H1 (cell line): ENCODE data around the gene FAM98C. TPM values are rescaled to one million over a fixed set of nuclear protein-coding genes. Genes with fewer than 3 reads are reported as not detected.
A peak's percentile ranks its signal among the peaks of the same experiment; 100 is the strongest.

Source experiments
- CTCF ChIA-PET: fragments of 300-600 bp; sonication (Branson Sonifier 250); formaldehyde crosslinking; loops from one replicate; lab custom pipeline; 2021; ENCODE audit not compliant: partially characterized antibody; lab: Charles Lee
- POLR2A ChIA-PET: fragments of 300-600 bp; sonication (Branson Sonifier 250); formaldehyde crosslinking; loops from one replicate; lab custom pipeline; 2021; ENCODE audit warnings: inconsistent platforms; ENCODE audit not compliant: partially characterized antibody; lab: Charles Lee
- DNase-seq, 2 experiments: peaks; one replicate each; pipeline versions ENCODE4 v3.0.0 to v3.0.0-alpha.2; 2010 to 2022; ENCODE audit warnings: low spot score in 2 of 2, low read depth in 1 of 2, mixed read lengths in 1 of 2
- FAIRE-seq: peaks from 2 replicates; lab custom pipeline; 2011; peaks lifted over from hg19 to GRCh38; lab: Jason Lieb, UNC
- H2AFZ ChIP-seq: 2 replicates; pipeline ENCODE4 v1.8.1; 2012; ENCODE audit warnings: low read length, inconsistent platforms
- H2AK5ac ChIP-seq: 2 replicates; pipeline ENCODE4 v1.6.1; 2013; ENCODE audit warnings: low read depth, low read length
- H2BK120ac ChIP-seq: replicated peaks from 2 replicates; pipeline ENCODE3; 2013; ENCODE audit warnings: low read depth, low read length, inconsistent platforms
- H2BK12ac ChIP-seq: 2 replicates; pipeline ENCODE4 v1.6.1; 2013; ENCODE audit warnings: low read depth, low read length
- H2BK15ac ChIP-seq: 2 replicates; pipeline ENCODE4 v1.6.1; 2013; ENCODE audit warnings: low read length
- H2BK20ac ChIP-seq: 2 replicates; pipeline ENCODE4 v1.6.1; 2013; ENCODE audit warnings: low read length
- H2BK5ac ChIP-seq: 2 replicates; pipeline ENCODE4 v1.6.1; 2013; ENCODE audit warnings: low read depth, low read length
- H3K14ac ChIP-seq: 2 replicates; pipeline ENCODE4 v1.6.1; 2013; ENCODE audit warnings: inconsistent platforms; ENCODE audit not compliant: insufficient read length
- H3K18ac ChIP-seq: 2 replicates; pipeline ENCODE4 v1.6.1; 2013; ENCODE audit warnings: low read length; ENCODE audit errors: extremely low read depth
- H3K23ac ChIP-seq: 2 replicates; pipeline ENCODE4 v1.6.1; 2013; ENCODE audit warnings: inconsistent platforms; ENCODE audit not compliant: insufficient read length
- H3K23me2 ChIP-seq: 2 replicates; pipeline ENCODE4 v1.6.1; 2013; ENCODE audit warnings: low read depth, low read length
- H3K27ac ChIP-seq: 2 replicates; pipeline ENCODE4 v1.6.1; 2011; ENCODE audit warnings: low read depth, low read length, inconsistent platforms
- H3K27me3 ChIP-seq, 4 experiments: replicated peaks in 1 of 4; 1 replicate in 1 of 4; 2 replicates in 3 of 4; pipeline versions ENCODE4 v1.6.1 to v1.8.1; 2011 to 2013; ENCODE audit warnings: low read length in 3 of 4, mild to moderate bottlenecking in 3 of 4, inconsistent platforms in 2 of 4, mixed read lengths in 2 of 4, moderate library complexity in 1 of 4; ENCODE audit not compliant: control insufficient read depth in 3 of 4, insufficient read depth in 3 of 4; ENCODE audit errors: extremely low read depth in 1 of 4
- H3K36me3 ChIP-seq, 4 experiments: 2 replicates each; pipeline versions ENCODE4 v1.6.1 to v1.8.1; 2011 to 2013; ENCODE audit warnings: mild to moderate bottlenecking in 4 of 4, low read length in 3 of 4, moderate library complexity in 2 of 4, control low read depth in 1 of 4, inconsistent platforms in 1 of 4; ENCODE audit not compliant: insufficient read depth in 4 of 4, control insufficient read depth in 2 of 4
- H3K4ac ChIP-seq: replicated peaks from 2 replicates; pipeline ENCODE3; 2013; ENCODE audit warnings: low read length, low read depth, mixed read lengths, inconsistent platforms; ENCODE audit not compliant: insufficient read length
- H3K4me1 ChIP-seq, 4 experiments: replicated peaks in 1 of 4; 1 replicate in 1 of 4; 2 replicates in 3 of 4; pipeline versions ENCODE4 v1.6.1 to v1.8.1; 2011 to 2013; ENCODE audit warnings: low read length in 3 of 4, inconsistent platforms in 2 of 4, mixed read lengths in 1 of 4; ENCODE audit not compliant: insufficient read depth in 4 of 4, control insufficient read depth in 3 of 4
- H3K4me2 ChIP-seq, 2 experiments: 2 replicates each; pipeline versions ENCODE4 v1.6.1 to v1.8.1; 2011 to 2013; ENCODE audit warnings: low read depth in 2 of 2, low read length in 2 of 2, control low read depth in 1 of 2, inconsistent platforms in 1 of 2, mild to moderate bottlenecking in 1 of 2; ENCODE audit not compliant: insufficient read depth in 1 of 2
- H3K4me3 ChIP-seq, 4 experiments: fragments of 200-600, 300-600 bp in 1 of 4; sonication (generic), shearing (Covaris generic), sonication (Bioruptor Twin) in 1 of 4; 2 replicates each; pipeline versions ENCODE4 v1.5.1 to v1.8.1; 2011 to 2016; ENCODE audit warnings: low read length in 4 of 4, low read depth in 3 of 4, control low read depth in 2 of 4, inconsistent platforms in 2 of 4, mild to moderate bottlenecking in 2 of 4, mixed read lengths in 1 of 4, moderate library complexity in 1 of 4; ENCODE audit not compliant: insufficient read depth in 2 of 4; ENCODE audit errors: extremely low read depth in 1 of 4
- H3K56ac ChIP-seq: replicated peaks from 2 replicates; pipeline ENCODE3; 2013; ENCODE audit warnings: low read depth, mild to moderate bottlenecking, mixed read lengths, low read length, inconsistent platforms; ENCODE audit not compliant: insufficient read length
- H3K79me1 ChIP-seq: 2 replicates; pipeline ENCODE4 v1.6.1; 2013; ENCODE audit warnings: low read depth, low read length, control low read depth
- H3K79me2 ChIP-seq, 2 experiments: 2 replicates each; pipeline versions ENCODE4 v1.6.1 to v1.8.1; 2012 to 2013; ENCODE audit warnings: low read length in 2 of 2, mild to moderate bottlenecking in 2 of 2, inconsistent platforms in 1 of 2; ENCODE audit not compliant: insufficient read depth in 2 of 2, control insufficient read depth in 1 of 2
- H3K9ac ChIP-seq, 4 experiments: replicated peaks in 1 of 4; 1 replicate in 1 of 4; 2 replicates in 3 of 4; pipeline versions ENCODE4 v1.6.1 to v1.8.1; 2011 to 2013; ENCODE audit warnings: low read depth in 3 of 4, low read length in 3 of 4, control low read depth in 2 of 4, mild to moderate bottlenecking in 2 of 4, moderate library complexity in 2 of 4, inconsistent platforms in 1 of 4; ENCODE audit errors: extremely low read depth in 1 of 4
- H3K9me3 ChIP-seq, 2 experiments: 2 replicates each; pipeline versions ENCODE4 v1.6.1 to v1.8.1; 2012 to 2013; ENCODE audit warnings: mild to moderate bottlenecking in 2 of 2, moderate library complexity in 2 of 2, control low read depth in 1 of 2, inconsistent platforms in 1 of 2, low read depth in 1 of 2, low read length in 1 of 2, mixed read lengths in 1 of 2; ENCODE audit not compliant: insufficient read depth in 2 of 2
- H4K20me1 ChIP-seq, 2 experiments: replicated peaks in 1 of 2; 2 replicates each; pipeline versions ENCODE3 to v1.8.1; 2011 to 2013; ENCODE audit warnings: inconsistent platforms in 2 of 2, low read length in 2 of 2, mild to moderate bottlenecking in 1 of 2; ENCODE audit not compliant: insufficient read depth in 2 of 2, control insufficient read depth in 1 of 2
- H4K5ac ChIP-seq: 2 replicates; pipeline ENCODE4 v1.6.1; 2013; ENCODE audit warnings: low read length, low read depth, mixed read lengths, inconsistent platforms; ENCODE audit not compliant: insufficient read length
- H4K8ac ChIP-seq: 2 replicates; pipeline ENCODE4 v1.8.0; 2013; ENCODE audit warnings: mild to moderate bottlenecking, moderate library complexity, low read length, inconsistent platforms; ENCODE audit not compliant: insufficient read depth; ENCODE audit errors: extremely low read depth
- H4K91ac ChIP-seq: replicated peaks from 2 replicates; pipeline ENCODE3; 2013; ENCODE audit warnings: low read length, mixed read lengths, inconsistent platforms; ENCODE audit not compliant: insufficient read length
- FOSL1 ChIP-seq: IDR thresholded peaks from 2 replicates; pipeline ENCODE4 v1.6.1; 2011; ENCODE audit warnings: mild to moderate bottlenecking, low read depth, low read length, moderate library complexity; ENCODE audit not compliant: insufficient read depth
- HDAC2 ChIP-seq, 2 experiments: fragments of 300-600 bp in 1 of 2; sonication (generic) in 1 of 2; IDR thresholded peaks; 2 replicates each; pipeline ENCODE4 v1.6.1; 2011 to 2012; ENCODE audit warnings: low read depth in 2 of 2, low read length in 2 of 2, mild to moderate bottlenecking in 2 of 2, moderate library complexity in 2 of 2, borderline replicate concordance in 1 of 2, inconsistent platforms in 1 of 2
- HDAC6 ChIP-seq: IDR thresholded peaks from one replicate; pipeline ENCODE4 v1.7.1; 2012; ENCODE audit warnings: low read depth, mild to moderate bottlenecking, inconsistent platforms, low read length, moderate library complexity
- JUN ChIP-seq: IDR thresholded peaks from 2 replicates; pipeline ENCODE4 v1.6.1; 2011; ENCODE audit warnings: low read depth, mild to moderate bottlenecking, improper control_type of control experiment, low read length
- KDM4A ChIP-seq: IDR thresholded peaks from one replicate; pipeline ENCODE4 v1.7.1; 2012; ENCODE audit warnings: low read depth, mild to moderate bottlenecking, moderate library complexity, low read length, inconsistent platforms; ENCODE audit not compliant: severe bottlenecking
- RBBP5 ChIP-seq: IDR thresholded peaks from 2 replicates; pipeline ENCODE4 v1.7.1; 2012; ENCODE audit warnings: low read depth, mild to moderate bottlenecking, inconsistent platforms, low read length, moderate library complexity, borderline replicate concordance
- SIN3A ChIP-seq, 2 experiments: IDR thresholded peaks in 1 of 2; conservative IDR thresholded peaks in 1 of 2; 2 replicates each; pipeline ENCODE4 v1.6.1; 2011 to 2012; ENCODE audit warnings: low read length in 2 of 2, improper control_type of control experiment in 1 of 2, low read depth in 1 of 2, mild to moderate bottlenecking in 1 of 2
- TBP ChIP-seq: IDR thresholded peaks from 2 replicates; pipeline ENCODE4 v1.6.1; 2011; ENCODE audit warnings: low read depth, low read length, improper control_type of control experiment
- TEAD4 ChIP-seq: IDR thresholded peaks from 2 replicates; pipeline ENCODE4 v1.6.1; 2012; ENCODE audit warnings: low read depth, low read length, inconsistent platforms, mixed read lengths
- YY1 ChIP-seq: IDR thresholded peaks from 2 replicates; pipeline ENCODE4 v1.6.1; 2011; ENCODE audit warnings: low read depth, mild to moderate bottlenecking, low read length
- WGBS, 2 experiments: shearing (Covaris generic) in 1 of 2; methylation state at CpG; one replicate each; pipeline versions ENCODE4 v1.1.6 to v1.1.7; 2013 to 2015; ENCODE audit warnings: low lambda C conversion rate in 2 of 2, mixed read lengths in 2 of 2, inconsistent platforms in 1 of 2, low coverage in 1 of 2, missing lambda C conversion rate in 1 of 2; ENCODE audit not compliant: insufficient replicate concordance in 2 of 2, insufficient coverage in 1 of 2, insufficient read length in 1 of 2; ENCODE audit errors: extremely low coverage in 1 of 2, missing lambda C conversion rate in 1 of 2; 5-methylcytosine and 5-hydroxymethylcytosine counted together
- polyA plus RNA-seq, 7 experiments: library from polyadenylated mRNA; depleted of rRNA in 3 of 7; stranded (reverse) in 5 of 7; unstranded in 2 of 7; fragments of >200 nt in 5 of 7; fragments of 200-250 nt in 2 of 7; gene quantifications; 1 replicate in 5 of 7; 2 replicates in 1 of 7; 4 replicates in 1 of 7; pipeline versions ENCODE4 v1.2.1 to v1.2.3, GENCODE V29; 2011 to 2013; ENCODE audit warnings: missing spikeins in 2 of 7, mixed read lengths in 2 of 7
- total RNA-seq: library from RNA; stranded (reverse); fragmentation: NEBNext Ultra II Directional; extraction: Animal tissue kit (Norgen Biotek cat#: 25700); gene quantifications from 2 replicates; pipeline ENCODE4 v1.2.1, GENCODE V29; 2021

FAM98C gene
- total and polyA plus RNA-seq, 2 of the 8 experiments (the other 6 are each of a cell fraction or from before 2014, with no cell fraction given) = 6.1 to 9.4 TPM

GRCh38 chr19:38388349-38389100 is 14.4 kb upstream of the FAM98C start, which contains the start of gene SPRED3:
Gene SPRED3, plus strand, starts transcription at chr19:38388697. Its CDS starts 1,606 bp downstream, at chr19:38390303.
- Histone ChIP-seq H3K9me3 (no peaks in the 10 kb centered on the region), H2AK5ac (no peak within 1 kb of the TSS), H2BK5ac (peak within 1 kb of the TSS; percentile 86; the same call in 1 of the 2 replicates), H4K8ac (peak within 1 kb of the TSS; percentile 91), H3K18ac (peak within 1 kb of the TSS; percentile 97), H3K9ac (peak within 1 kb of the TSS; percentile 66 to 80 (median 74)), H2BK120ac (peak within 1 kb of the TSS; percentile 82), H2AFZ (peak within 1 kb of the TSS; percentile 11; the same call in 1 of the 2 replicates), H4K5ac (peak within 1 kb of the TSS; percentile 93), H3K79me2 (peaks cover 0 to 7% of the 10 kb centered on the region in 2 experiments; a peak in 2 of 4 replicates), H3K27me3 (no peaks in the 10 kb centered on the region), H4K20me1 (peaks cover 0 to 6% of the 10 kb centered on the region in 2 experiments), H3K4ac (peak within 1 kb of the TSS; percentile 87), H3K36me3 (peaks cover 2 to 14% (median 6%) of the 10 kb centered on the region in 4 experiments; a peak in 3 of 8 replicates), H3K56ac (peak within 1 kb of the TSS; percentile 97), H2BK15ac (no peak within 1 kb of the TSS; the same call in 1 of the 2 replicates), H3K23me2 (peaks cover 12% of the 10 kb centered on the region), H3K79me1 (peaks cover 4% of the 10 kb centered on the region; the same call in 1 of the 2 replicates), H3K27ac (peak within 1 kb of the TSS; percentile 74), H3K23ac (no peak within 1 kb of the TSS), H2BK20ac (no peak within 1 kb of the TSS), H3K4me1 (peaks cover 10 to 23% (median 14%) of the 10 kb centered on the region in 4 experiments), H3K4me3 (peak within 1 kb of the TSS; percentile 93 to 98 (median 96)), H4K91ac (peak within 1 kb of the TSS; percentile 92), H3K4me2 (peak within 1 kb of the TSS; percentile 92 to 93), H3K14ac (no peak within 1 kb of the TSS), H2BK12ac (0 out of 2 replicates have a peak within 1 kb of the TSS, but pooled peaks have one; percentile 39)
- no peak for FAIRE-seq
- DNase-seq = peak in 1 of 2 experiments; percentile 81
- CTCF ChIA-PET = interaction anchor here (0.7 to 1.0 kb wide), 2 partner anchors 14 to 70 kb away, joined by 3 read pairs; partner anchors contain the start of gene FAM98C
- POLR2A ChIA-PET = interaction anchor here (0.6 to 4.3 kb wide), 15 partner anchors 13 to 230 kb away, joined by 3 to 38 read pairs (median 3); partner anchors contain the start of genes C19orf33, FAM98C, PSMD8 and SPINT2
- 1% methylated on average over 12 of the region's 46 CpGs; no CpG with 5 or more reads in 1 of the 2 experiments for WGBS, 2 experiments
- TF ChIP-seq HDAC2 (IDR thresholded peaks at IDR 0.05; ENCODE audit: borderline replicate concordance in 1 of 2, low read depth in 2 of 2, low read length in 2 of 2) = peak; percentile 6 to 46; a peak in 1 of 4 replicates
- no peak for TF ChIP-seq YY1
- no peak for TF ChIP-seq TBP
- TF ChIP-seq KDM4A = peak; percentile 66
- TF ChIP-seq RBBP5 = no peak
- no peak for TF ChIP-seq TEAD4
- TF ChIP-seq FOSL1 = peak; percentile 90
- TF ChIP-seq HDAC6 = no peak
- no peak for TF ChIP-seq JUN
- peak in 1 of 2 experiments; percentile 50; a peak in 1 of 4 replicates for TF ChIP-seq SIN3A (conservative IDR thresholded peaks at IDR 0.05 in 1 of 2, IDR thresholded peaks at IDR 0.05 in 1 of 2; ENCODE audit: low read depth in 1 of 2, low read length in 2 of 2)
